HG03175 (cell line): ENCODE measurements around the gene CDH10.

Source experiments
- ATAC-seq: cut with Tn5 transposase; IDR thresholded peaks from one replicate; pipeline ENCODE4 v1.9.1; 2021; ENCODE audit warnings: mild to moderate bottlenecking, moderate library complexity; ENCODE audit not compliant: unreplicated experiment

The CDH10 gene

DNA sequence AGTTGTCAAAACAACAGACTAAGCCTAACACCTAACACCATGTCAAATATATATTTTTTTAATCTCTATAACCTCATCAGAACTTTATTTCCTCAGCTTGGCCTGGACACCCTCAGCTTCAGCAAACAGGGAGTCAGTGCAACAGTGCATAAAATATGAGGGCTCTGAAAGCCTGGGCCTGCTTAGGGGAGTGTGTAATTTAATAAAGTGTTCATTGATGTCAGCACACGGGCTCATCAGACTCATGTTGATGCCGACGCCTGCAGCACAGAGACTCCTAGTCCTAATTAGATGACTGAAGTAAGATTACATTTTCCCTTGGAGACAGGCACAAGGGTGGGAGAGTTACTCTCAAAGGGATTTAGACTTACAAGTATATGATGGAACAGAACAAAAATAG, 37.8 kb downstream of the CDH10 start:
- no peak for ATAC-seq

DNA sequence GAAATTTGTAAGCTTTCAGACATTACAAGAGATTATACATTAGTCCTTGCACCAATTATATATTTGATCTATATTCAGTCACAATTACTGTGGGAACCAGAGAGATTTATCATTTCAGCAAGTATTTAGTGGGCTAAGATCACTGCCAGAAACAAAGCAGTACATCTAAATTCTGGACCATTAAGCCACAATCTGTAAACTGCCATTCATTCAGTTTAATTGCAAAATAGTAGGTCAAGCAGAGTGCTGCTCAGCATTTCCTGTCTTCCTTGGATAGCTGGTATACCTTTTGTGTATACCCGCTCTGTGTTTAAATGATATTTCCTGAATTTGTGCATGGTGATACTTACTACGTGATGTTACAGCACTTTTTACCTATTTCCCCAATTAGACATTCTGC, 42.6 kb downstream of the CDH10 start:
- no peak for ATAC-seq

DNA sequence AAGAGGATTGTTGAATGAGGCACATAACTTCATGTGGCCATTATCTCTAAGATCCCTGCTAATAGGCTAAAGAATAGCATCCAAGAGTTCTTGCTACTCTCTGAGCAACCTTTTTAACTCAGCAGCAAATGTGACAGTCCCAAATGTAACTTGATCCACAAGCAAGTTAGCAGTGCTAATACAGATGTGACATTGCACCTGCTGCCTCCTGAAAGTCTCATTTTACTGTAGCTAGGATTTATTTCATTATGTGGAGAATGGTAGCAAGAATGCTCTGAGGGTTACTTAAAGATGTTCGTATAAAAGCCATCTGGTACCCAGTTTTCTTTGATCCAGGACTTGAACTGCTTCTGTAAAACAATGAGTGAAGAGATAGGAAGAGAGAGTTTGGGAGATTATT, 45.8 kb downstream of the CDH10 start:
- no peak for ATAC-seq

DNA sequence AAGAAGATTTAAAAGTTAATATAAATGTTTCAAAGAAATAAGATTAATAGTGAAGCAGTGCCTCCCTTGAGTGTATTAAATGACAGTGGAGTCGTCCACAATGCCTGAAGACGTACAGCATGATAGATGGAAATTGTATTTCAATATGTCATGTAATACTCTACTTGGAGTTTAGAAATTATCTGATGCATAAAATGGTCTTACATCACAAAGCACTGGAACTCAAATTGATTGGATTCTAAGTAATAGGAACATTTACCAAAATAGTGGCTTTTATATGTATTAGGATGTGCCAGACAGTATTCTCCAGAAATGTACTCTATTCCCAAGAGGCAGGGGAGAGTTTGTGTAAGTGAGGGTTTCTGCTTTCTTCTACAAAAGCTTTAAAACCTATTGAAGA, 49.4 kb downstream of the CDH10 start:
- ATAC-seq = no peak

DNA sequence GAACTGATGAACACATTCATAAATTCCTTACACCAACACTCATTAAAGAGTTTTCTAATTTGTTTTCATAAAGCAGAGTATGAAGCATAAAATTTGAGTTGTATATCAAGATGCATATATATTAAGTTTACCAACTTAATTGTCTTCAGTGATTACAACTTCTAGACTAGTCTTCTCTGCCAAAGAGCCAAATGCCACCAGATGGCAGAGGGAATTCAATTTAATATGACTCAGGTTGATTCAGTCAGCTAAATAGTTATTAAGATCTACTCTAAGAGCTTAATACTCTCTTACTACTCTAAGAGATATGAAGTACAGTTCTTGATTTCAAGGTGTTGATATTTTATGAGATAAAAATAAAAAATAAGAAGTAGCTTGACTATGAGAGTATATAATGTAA, 53.4 kb downstream of the CDH10 start:
- ATAC-seq = no peak

DNA sequence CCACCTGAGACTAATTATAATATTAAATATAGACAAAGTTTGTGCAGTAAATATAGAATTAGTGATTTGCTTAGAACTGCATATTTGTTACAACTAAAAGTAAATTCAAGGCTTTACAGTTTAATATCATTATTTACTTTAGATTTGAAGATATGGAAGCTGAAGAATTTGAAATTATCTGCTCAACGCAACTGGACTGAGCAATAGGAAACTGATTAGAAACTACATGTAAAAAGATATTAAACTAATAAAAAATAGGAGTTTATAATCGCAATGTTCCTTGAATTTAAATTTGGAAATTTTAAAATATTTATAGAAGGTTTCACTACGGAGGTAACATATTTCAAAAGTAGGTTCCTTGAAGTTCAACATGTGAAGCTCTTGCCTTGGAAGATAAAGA, 55.2 kb downstream of the CDH10 start:
- no peak for ATAC-seq

DNA sequence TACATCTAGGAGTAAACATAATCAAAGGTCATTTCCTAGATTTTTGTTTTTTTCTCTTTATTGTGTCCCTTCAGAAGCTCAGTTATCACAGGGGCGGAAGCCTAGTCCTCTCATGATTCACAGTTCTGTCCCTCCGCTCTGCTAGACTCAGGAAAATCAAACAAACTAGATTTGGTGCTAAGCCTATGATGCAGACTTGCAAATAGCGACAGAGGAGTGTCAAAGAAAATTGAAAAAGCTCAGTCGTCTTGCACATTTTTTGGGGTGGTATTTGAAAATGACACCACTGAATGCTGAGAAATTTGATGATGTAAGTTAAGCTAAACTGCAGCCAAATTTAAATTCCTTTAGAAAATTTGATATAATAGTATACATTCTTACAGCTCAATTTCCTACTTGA, 59.0 kb downstream of the CDH10 start:
- no peak for ATAC-seq

DNA sequence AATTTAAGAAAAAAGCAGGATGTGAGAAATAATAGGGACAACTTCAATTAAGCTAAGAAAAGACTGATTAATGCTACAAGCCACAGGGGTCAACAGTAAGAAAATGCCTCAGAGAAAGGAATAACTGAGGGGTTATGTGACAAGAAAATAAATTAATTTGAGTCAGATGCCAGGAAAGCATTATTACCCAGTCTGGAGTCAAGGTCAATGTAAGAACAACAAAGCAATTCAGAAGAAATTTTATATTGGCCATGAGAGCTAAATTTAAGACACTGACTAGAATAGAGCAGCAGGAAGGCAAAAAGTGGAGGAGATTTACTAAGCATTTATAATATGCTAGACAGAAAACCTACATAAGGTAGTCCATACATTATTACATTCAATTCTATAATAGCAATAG, 73.5 kb downstream of the CDH10 start:
- ATAC-seq = no peak

DNA sequence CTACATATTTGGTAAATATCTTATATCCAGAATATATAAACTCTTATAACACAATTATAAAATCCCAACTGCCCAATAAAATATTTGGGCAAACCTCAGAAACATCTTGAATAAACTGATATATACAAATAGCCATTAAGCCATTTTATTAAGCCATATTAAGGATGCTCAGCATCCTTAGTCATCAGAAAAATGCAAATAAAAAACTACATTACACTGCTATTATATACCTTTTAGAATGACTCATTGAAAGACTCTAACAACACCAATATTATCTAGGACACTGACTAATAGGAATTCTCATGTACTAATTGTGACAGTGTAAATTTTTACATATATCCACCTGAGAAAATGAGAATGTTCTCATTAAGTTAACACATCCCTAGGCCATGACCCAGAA, 77.8 kb downstream of the CDH10 start:
- ATAC-seq = no peak

DNA sequence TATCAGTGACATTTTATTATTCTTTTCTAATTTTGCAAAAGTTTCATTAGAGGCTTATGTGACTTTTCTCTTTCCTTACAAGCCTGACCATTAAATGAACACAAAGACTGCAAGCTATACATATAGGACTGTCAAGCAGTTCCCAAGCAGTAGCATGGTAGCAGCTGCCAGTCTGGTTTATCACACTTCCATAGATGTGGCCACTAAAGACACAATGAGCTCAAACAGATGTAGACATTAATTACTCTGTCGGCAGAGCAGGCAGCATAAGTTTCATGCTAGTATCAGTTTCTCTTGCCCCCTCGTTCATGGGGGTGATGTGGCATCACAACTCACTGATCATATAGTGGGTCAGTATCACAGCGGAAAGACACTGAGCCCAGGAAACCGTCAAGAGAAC, 89.5 kb downstream of the CDH10 start:
- ATAC-seq = no peak

GRCh38 chr5:24547132-24547531, 97.6 kb downstream of the CDH10 start:
- ATAC-seq = no peak

- ATAC-seq = no peak
Observed at GRCh38 chr5:24539613-24540012, 105.2 kb downstream of the CDH10 start.

DNA sequence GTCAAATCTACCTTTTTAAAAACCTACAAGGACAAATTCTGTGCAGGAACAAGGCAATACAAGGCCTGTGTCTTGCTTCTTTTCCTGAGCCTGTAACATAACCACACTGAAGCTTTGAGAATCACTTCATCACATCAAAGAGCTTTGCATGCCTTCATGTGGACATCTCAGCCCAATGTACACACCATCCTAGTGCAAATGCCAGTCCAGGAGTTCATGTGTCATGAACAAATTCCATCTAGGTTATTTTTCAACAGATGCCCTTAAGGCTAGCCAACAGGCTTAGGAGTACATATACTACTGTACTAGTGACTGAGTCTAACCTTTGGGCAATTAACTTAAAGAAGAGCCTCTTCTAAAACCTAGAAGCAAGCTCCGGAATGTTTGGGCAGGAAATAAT, 106.4 kb downstream of the CDH10 start:
- no peak for ATAC-seq

- no peak for ATAC-seq
Observed at GRCh38 chr5:24535646-24536045, 109.1 kb downstream of the CDH10 start.

- ATAC-seq = no peak
Observed at GRCh38 chr5:24530906-24531305, 113.9 kb downstream of the CDH10 start.

GRCh38 chr5:24525414-24525813, 119.4 kb downstream of the CDH10 start:
- ATAC-seq = no peak

DNA sequence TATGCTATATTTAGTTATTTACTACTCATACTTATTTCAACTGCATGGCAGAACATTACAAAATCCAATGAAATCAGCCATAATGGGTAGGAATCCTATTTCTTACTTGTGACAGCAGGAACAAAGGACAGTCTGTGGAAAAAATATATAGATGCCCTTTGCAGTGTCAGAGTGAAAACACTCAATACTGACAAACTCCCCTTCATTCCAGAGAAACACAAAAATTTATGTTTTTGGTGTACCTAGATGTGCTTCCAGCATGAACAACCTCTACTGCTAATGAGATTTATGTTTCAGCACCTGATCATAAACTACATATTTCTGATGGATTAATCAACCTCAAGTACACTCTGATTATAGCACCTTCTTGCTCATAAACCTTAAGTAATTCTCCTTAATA, 132.4 kb downstream of the CDH10 start:
- no peak for ATAC-seq

DNA sequence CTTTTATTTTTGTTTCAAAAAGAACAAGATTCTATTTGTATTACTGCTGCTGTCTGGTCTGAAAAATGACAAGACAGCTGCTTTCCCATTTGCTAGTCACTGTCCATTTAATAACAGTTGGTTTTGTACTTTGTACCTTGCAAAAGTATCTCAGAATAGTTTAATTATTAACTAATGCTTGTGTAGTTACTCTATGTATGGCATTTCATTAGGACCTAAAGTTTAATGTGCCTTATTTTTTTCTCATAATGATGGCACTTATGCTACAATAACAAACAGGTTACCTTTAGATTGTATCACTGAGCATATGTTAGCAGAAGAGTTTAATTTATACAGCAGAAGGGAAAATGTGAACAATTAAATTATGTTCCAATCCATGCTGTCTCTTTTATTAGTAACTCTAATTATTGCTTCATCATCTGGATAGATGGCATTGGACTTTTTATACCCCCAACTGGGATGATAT, 134.2 kb downstream of the CDH10 start:
- ATAC-seq = no peak

GRCh38 chr5:24509943-24510342, 134.8 kb downstream of the CDH10 start:
- ATAC-seq = no peak

- ATAC-seq = no peak
Observed at GRCh38 chr5:24505258-24505657, 139.5 kb downstream of the CDH10 start.

GRCh38 chr5:24497591-24498157, 147.1 kb downstream of the CDH10 start:
- no peak for ATAC-seq

- ATAC-seq = no peak
Observed at GRCh38 chr5:24497145-24497544, 147.6 kb downstream of the CDH10 start.

DNA sequence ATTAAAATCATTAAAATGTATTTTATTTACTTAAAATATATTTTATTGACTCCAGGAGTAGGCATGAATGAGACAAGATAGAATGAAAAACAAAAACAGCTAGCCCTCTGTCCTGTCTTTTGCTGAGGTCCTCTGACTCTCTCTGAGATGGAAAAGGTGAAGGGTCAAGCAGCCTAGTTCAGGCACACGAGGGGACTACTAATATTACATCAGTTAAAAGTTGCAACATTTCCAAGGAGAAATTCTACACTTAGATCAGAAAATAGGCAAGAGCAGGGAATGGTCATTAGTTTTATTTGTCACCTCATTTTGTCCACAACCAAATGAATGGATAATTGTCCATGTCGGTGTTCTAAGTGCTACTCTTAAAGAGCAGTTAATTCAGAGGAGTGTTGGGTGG, 148.5 kb downstream of the CDH10 start:
- no peak for ATAC-seq

- ATAC-seq = no peak
Observed at GRCh38 chr5:24492229-24492628, 152.5 kb downstream of the CDH10 start.
